Activated CD4-positive, alpha-beta T cell treated with anti-CD3 and anti-CD28 coated beads, Interleukin-2, amount 10 ng/mL, durations not matched to agents 24 days and 14 days (primary cell): ENCODE results near the gene CREB5. TPM values are rescaled to one million over a fixed set of nuclear protein-coding genes. Genes with fewer than 3 reads are reported as not detected.

Experiments
- DNase-seq: peaks from one replicate; pipeline ENCODE4 v3.0.0; 2022
- H3K27ac Mint-ChIP-seq: one replicate; pipeline ENCODE4 v1.8.0; 2022; ENCODE audit warnings: mild to moderate bottlenecking, mixed read lengths
- H3K27me3 Mint-ChIP-seq: one replicate; pipeline ENCODE4 v1.8.0; 2022; ENCODE audit warnings: mixed read lengths
- H3K36me3 Mint-ChIP-seq: one replicate; pipeline ENCODE4 v1.8.0; 2022; ENCODE audit warnings: low read depth, mild to moderate bottlenecking, mixed read lengths
- H3K4me1 Mint-ChIP-seq: one replicate; pipeline ENCODE4 v1.8.0; 2021; ENCODE audit warnings: mixed read lengths
- H3K4me3 Mint-ChIP-seq: one replicate; pipeline ENCODE4 v1.8.0; 2022; ENCODE audit warnings: mild to moderate bottlenecking, moderate library complexity, mixed read lengths
- H3K9me3 Mint-ChIP-seq: one replicate; pipeline ENCODE4 v1.8.0; 2021; ENCODE audit warnings: mixed read lengths
- intact Hi-C: fragments of 100-400 bp; cut with micrococcal nuclease; formaldehyde crosslinking; loops from one replicate; pipeline ENCODE4 v1.15.1; 2023
- total RNA-seq: library from RNA; stranded (reverse); gene quantifications from 2 replicates; pipeline ENCODE4 v1.2.3, GENCODE V29; 2022

The CREB5 gene
- total RNA-seq, 1 donor from 2014 or later = not detected

DNA sequence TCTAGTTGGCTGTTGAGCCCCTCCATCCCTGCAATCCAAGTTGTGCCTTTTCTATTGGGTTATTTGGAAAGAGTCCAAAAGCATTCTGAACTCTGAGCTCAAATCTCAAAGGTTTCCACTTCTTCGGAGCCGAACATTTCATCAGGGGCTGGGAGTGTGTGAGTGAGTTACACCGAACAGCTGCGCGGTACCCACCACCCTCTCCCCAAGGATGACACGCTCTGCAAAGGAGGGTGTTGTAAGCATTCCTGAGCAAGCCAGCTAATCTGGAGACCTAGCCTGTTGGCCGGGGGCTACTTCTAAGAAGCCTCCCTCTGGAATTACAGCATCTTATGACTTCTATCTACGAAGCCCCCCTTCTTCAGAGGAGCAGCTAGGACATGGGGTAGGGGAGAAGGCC lies 270.5 kb downstream of the CREB5 start:
- Mint-ChIP-seq H3K27ac (no peak overlapping the region), H3K4me1 (no peaks in the 10 kb centered on the region), H3K4me3 (no peak overlapping the region), H3K9me3 (no peaks in the 10 kb centered on the region), H3K36me3 (no peaks in the 10 kb centered on the region), H3K27me3 (peaks cover 5% of the 10 kb centered on the region)
- intact Hi-C loops = no loop called here
- DNase-seq = no peak

DNA sequence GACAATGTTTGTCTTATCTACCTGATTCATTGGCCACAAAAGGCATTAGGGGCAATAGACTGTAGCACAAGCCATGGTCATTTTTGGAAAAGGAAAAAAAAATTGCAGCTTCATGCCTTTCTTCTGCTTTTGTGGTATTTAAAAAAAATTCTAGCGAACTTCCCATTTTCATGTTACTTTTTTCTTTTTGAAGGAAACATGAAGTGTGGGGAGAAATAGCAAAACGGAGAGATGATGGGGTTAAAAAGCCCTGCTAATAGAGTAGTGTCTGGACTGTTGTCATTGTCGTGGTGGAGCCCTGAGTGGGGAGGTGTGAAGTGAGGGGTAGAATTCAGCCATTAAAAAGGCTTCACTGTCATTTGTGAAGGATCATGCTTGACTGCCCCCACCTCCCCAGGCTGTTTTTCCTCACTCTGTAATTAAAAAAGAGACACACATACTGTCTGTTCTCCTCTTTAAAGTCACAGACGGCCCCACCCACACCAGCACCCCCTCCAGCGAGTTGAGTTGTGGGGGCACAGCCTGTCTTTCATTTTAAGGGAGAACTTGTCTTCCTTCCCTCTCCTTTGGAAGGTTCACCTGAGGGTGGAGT lies 272.4 kb downstream of the CREB5 start:
- Mint-ChIP-seq H3K9me3 (no peaks in the 10 kb centered on the region), H3K4me1 (no peaks in the 10 kb centered on the region), H3K36me3 (no peaks in the 10 kb centered on the region), H3K4me3 (no peak overlapping the region), H3K27me3 (peaks cover 6% of the 10 kb centered on the region), H3K27ac (no peak overlapping the region)
- intact Hi-C loops = no loop called here
- no peak for DNase-seq

DNA sequence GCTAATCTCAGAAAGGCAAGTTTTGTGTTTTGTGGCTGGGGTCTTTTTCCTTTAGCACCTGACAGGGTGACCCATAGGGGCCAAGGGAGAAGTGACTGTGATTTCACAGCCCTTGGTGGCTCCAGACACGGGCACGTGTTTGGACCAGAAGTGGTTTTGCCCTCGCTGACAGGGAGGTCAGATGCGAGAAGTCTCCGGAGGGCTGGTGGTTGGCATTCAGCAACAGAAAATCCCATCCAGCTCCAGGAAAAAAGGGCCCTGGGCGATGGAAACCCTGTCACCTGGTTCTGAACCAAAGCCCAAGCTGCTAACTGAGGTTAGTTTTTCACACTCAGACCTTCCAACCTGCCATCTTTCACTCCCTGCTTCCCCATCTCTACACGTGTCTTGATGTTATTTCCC lies 272.9 kb downstream of the CREB5 start:
- Mint-ChIP-seq H3K9me3 (no peaks in the 10 kb centered on the region), H3K36me3 (no peaks in the 10 kb centered on the region), H3K4me1 (no peaks in the 10 kb centered on the region), H3K4me3 (no peak overlapping the region), H3K27ac (no peak overlapping the region), H3K27me3 (peaks cover 6% of the 10 kb centered on the region)
- intact Hi-C loops = no loop called here
- DNase-seq = no peak

DNA sequence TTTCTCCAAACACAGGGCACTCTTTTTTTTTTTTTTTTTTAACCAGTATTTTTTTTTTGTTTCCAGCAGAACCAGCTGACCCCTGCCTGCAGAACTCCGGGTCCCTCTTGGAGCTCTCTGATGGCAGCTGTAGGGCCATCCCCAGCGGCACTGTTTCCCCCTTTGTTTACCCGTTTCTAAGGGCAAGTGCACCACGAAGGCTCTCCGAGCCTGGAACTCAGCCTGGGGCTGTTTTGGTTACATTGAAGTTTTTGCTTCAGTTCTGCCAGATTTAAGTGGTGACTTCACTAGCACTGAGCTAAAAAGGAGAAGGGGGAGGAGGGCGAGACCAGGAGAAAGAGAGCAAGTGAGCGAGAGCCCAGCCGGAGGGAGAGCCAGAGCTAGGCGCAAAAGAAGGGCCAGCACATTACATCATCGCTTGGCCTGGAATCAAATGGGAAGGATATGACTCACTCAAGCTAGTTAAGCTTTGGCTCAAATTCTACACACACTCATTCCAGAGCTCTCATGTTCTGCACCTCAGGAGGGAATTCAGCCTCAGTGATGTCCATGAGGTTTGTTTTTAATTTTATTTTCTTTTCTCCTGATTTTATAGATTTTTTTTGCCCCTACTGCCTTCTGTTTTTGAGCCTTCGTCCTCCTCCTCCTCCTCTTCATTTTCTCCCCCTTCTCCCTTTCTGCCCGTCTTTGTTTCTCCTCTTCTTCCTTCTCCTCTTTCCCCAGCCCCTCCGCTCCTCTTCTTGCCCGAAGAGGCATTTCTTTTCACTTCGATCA lies 273.5 kb downstream of the CREB5 start:
- DNase-seq = no peak
- peaks cover 6% of the 10 kb centered on the region for H3K27me3 Mint-ChIP-seq
- no peaks in the 10 kb centered on the region for H3K36me3 Mint-ChIP-seq
- H3K4me1 Mint-ChIP-seq = no peaks in the 10 kb centered on the region
- intact Hi-C loops = no loop called here
- H3K9me3 Mint-ChIP-seq = no peaks in the 10 kb centered on the region
- H3K27ac Mint-ChIP-seq = no peak overlapping the region
- H3K4me3 Mint-ChIP-seq = no peak overlapping the region

DNA sequence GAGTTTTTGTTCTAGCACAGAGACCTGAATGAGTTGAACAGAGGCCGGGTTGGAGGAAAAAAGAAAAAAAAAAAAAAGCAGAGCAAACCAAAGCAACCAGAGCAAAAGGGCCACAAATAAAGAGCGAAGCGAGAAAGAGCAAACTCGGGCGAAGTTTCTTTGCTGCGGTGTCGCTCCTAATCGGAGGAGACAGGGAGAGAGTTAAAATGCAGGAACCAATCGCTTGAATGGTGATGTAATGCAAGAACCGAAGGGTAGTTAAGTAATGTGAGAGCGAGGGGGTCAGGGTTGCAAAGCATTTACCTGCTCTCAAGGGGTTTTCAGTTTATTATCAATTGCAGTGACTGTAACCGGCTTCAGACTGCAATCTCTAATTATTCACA lies 274.1 kb downstream of the CREB5 start:
- no peak overlapping the region for H3K27ac Mint-ChIP-seq
- H3K4me1 Mint-ChIP-seq = no peaks in the 10 kb centered on the region
- no peak overlapping the region for H3K4me3 Mint-ChIP-seq
- H3K9me3 Mint-ChIP-seq = no peaks in the 10 kb centered on the region
- H3K36me3 Mint-ChIP-seq = no peaks in the 10 kb centered on the region
- intact Hi-C loops = no loop called here
- no peak for DNase-seq
- peaks cover 6% of the 10 kb centered on the region for H3K27me3 Mint-ChIP-seq

DNA sequence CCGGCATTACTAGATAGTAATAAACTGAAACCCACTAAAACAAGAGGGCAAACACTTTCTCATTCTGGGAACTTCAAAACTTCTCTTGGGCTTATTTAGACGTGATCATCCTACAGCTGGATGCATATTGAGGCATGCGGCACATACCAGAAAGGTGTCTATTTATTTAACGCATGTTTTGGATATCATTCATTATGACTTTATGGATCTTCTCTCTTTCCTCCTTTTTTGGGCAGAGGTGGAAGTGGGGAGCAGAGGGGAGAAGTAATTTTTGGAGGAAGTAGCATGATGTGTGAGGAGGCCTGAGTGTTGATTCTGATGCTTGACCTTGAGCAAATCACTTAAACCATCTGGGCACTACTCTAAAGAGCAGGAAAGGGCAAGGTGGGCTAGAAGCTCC lies 275.2 kb downstream of the CREB5 start:
- Mint-ChIP-seq H3K27ac (no peak overlapping the region), H3K4me1 (no peaks in the 10 kb centered on the region), H3K9me3 (no peaks in the 10 kb centered on the region), H3K36me3 (no peaks in the 10 kb centered on the region), H3K4me3 (no peak overlapping the region), H3K27me3 (peaks cover 6% of the 10 kb centered on the region)
- DNase-seq = no peak
- intact Hi-C loops = no loop called here

DNA sequence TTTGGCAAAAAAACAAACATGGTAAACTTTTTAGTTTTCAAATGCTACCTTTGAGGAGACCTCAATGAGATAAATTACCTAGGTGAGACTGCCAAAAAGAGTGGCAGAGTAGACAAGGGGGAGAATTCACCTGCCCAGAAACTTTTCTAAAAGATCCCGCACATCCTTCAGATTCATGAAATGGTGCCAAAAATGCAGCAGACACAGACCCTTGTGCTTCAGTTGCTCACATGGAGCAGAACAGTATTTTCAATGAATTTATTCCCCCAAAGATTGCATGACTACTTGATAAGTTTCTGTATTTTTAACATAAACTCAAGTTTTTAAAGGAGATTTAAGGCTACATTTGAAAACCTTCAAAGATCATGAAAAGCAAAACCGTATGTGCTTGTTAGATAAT lies 275.9 kb downstream of the CREB5 start:
- DNase-seq = no peak
- no peaks in the 10 kb centered on the region for H3K4me1 Mint-ChIP-seq
- no peak overlapping the region for H3K27ac Mint-ChIP-seq
- H3K27me3 Mint-ChIP-seq = peaks cover 4% of the 10 kb centered on the region
- H3K9me3 Mint-ChIP-seq = no peaks in the 10 kb centered on the region
- H3K36me3 Mint-ChIP-seq = no peaks in the 10 kb centered on the region
- intact Hi-C loops = no loop called here
- H3K4me3 Mint-ChIP-seq = no peak overlapping the region

DNA sequence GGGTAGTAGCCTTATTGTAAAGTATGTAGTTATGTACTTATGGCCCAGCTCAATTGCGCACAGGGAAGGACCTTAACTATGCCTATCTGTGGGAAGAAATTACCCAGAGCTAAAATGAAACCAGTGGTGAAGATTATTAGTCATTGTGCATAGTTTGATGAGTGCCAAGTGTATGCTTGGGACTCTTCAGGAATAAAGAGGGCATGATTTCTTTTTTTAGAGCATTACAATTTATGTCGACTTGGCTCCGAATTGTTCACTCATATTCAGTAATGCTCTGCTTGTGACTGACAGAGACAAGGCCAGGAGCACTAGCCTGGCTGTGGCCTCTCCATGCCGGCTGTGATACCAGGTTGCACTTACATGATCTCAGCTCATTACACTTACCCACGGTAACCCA lies 276.3 kb downstream of the CREB5 start:
- Mint-ChIP-seq H3K27me3 (peaks cover 2% of the 10 kb centered on the region), H3K36me3 (no peaks in the 10 kb centered on the region), H3K4me1 (no peaks in the 10 kb centered on the region), H3K4me3 (no peak overlapping the region), H3K27ac (no peak overlapping the region), H3K9me3 (no peaks in the 10 kb centered on the region)
- DNase-seq = no peak
- intact Hi-C loops = no loop called here

DNA sequence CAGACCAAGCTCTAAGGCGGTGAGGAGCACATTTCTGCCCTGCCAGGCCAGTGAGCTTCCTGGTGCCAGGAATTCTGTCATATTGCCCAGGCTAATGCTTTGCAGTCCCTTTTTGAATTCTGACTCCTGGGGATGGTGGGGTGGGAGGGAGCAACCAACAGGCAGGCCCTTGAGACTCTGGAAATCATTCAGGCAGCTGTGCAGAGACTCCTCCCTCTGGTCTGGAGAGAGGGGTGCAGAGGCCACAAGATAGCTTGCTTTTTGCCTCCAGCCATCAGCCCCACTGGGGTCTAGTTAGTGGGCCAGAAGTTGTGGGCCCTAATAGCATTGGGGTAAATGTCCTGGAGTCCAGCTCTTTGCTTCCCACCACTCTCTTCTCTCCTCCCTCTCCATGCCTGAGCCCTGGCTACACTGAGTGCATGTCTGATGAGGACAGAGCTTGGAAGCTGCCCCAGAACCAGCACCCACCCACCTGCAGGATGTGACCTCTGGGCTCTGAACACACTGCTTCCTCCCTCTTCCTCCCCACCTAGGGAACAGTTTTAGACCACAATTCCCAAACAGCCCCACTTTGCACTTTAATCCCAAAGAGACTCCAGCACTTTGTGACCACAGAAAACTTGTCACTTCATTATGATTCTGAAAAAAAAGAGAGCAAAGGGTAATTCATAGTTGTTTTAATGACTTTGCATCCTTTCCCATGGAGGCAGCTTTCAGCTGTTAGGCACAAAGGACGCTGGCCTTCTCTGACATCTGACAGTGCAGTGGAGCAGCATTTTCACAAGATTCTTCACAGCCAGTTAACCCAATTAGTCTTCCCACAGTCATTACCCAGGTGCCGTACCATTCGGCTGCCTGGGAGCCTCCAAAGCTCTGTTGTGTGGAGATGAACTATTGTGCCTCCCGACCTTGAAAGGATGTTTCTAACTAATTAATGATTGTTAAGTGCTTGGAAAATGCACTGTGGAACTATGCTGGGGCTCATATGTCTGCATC lies 283.3 kb downstream of the CREB5 start:
- no peaks in the 10 kb centered on the region for H3K9me3 Mint-ChIP-seq
- H3K27ac Mint-ChIP-seq = no peak overlapping the region
- intact Hi-C loops = no loop called here
- H3K4me1 Mint-ChIP-seq = no peaks in the 10 kb centered on the region
- no peaks in the 10 kb centered on the region for H3K36me3 Mint-ChIP-seq
- H3K4me3 Mint-ChIP-seq = no peak overlapping the region
- H3K27me3 Mint-ChIP-seq = no peaks in the 10 kb centered on the region
- no peak for DNase-seq

DNA sequence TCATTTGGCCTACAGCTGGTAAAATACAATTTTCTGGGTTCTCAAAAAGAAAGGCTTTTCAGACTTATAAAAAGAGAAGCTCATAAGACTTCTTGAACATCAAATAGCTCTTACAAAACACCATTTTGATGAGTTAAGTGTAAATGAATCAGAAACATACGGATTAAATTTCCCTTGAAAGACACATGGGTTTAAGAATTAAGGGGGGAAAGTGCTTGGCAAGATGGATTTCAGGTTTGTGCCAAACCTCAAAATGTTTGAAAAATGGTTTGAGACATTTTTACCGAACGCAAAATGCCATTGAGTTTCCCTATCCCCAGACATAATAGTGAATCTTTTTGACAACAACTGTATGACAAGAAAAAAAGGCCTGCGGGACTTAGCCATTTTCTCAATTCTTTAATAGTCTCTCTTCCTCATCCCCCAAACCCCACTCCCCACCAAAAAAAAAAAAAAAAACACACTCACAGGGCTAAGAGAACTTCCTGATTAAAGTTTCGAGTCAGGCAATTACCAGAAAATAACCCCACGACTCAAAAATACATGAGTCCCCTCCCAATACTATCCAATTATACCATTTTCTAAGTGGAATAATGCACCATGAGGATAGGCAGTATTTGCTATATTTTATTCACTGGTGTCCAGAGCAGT lies 285.7 kb downstream of the CREB5 start:
- intact Hi-C loops = no loop called here
- H3K4me3 Mint-ChIP-seq = no peak overlapping the region
- H3K27me3 Mint-ChIP-seq = no peaks in the 10 kb centered on the region
- H3K27ac Mint-ChIP-seq = no peak overlapping the region
- no peak for DNase-seq
- no peaks in the 10 kb centered on the region for H3K4me1 Mint-ChIP-seq
- H3K36me3 Mint-ChIP-seq = no peaks in the 10 kb centered on the region
- H3K9me3 Mint-ChIP-seq = no peaks in the 10 kb centered on the region

DNA sequence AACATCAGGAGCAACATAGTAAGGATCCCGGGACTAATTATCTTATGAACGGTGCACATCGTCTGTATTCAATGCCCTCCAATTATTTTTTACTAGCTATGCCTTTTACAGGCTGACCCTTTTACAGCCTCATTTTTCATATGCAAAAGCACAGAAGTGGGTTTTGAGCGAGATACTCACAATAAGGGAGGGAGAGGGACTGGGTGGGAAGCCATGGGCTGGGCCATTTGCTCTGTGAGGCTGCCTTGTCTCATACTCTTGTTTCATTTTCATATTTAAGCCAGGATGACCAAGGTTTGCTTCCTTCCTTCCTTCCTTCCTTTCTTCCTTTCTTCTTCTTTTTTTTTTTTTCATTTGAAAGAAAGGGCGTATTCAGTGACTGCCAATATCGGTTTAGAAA lies 286.5 kb downstream of the CREB5 start:
- intact Hi-C loops = no loop called here
- H3K36me3 Mint-ChIP-seq = no peaks in the 10 kb centered on the region

DNA sequence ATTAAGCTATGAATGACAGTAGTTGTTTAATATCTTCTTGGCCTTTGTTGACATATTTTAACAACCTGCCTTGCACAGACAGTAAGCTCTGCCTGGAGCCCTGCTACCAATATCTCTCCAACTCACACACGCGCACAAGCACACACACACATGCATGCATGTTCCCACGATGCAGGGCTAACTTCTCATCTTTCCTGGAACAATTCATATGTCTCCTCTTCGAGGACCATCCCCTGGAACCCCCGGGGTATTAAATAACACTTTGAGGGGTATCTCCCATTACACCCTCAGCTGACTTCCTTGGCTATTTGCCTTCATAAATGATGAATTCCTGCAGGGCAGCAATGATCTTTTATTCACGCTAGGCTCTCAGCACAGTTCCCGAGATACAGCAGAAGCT lies 287.8 kb downstream of the CREB5 start:
- H3K27me3 Mint-ChIP-seq = no peaks in the 10 kb centered on the region
- intact Hi-C loops = no loop called here
- H3K27ac Mint-ChIP-seq = no peak overlapping the region
- H3K4me3 Mint-ChIP-seq = no peak overlapping the region
- no peak for DNase-seq
- no peaks in the 10 kb centered on the region for H3K4me1 Mint-ChIP-seq
- no peaks in the 10 kb centered on the region for H3K36me3 Mint-ChIP-seq
- no peaks in the 10 kb centered on the region for H3K9me3 Mint-ChIP-seq

More for the DNA sequence above, 286.5 kb downstream of the CREB5 start:
- Mint-ChIP-seq H3K27ac (no peak overlapping the region), H3K9me3 (no peaks in the 10 kb centered on the region), H3K4me1 (no peaks in the 10 kb centered on the region), H3K27me3 (no peaks in the 10 kb centered on the region), H3K4me3 (no peak overlapping the region)
- no peak for DNase-seq

DNA sequence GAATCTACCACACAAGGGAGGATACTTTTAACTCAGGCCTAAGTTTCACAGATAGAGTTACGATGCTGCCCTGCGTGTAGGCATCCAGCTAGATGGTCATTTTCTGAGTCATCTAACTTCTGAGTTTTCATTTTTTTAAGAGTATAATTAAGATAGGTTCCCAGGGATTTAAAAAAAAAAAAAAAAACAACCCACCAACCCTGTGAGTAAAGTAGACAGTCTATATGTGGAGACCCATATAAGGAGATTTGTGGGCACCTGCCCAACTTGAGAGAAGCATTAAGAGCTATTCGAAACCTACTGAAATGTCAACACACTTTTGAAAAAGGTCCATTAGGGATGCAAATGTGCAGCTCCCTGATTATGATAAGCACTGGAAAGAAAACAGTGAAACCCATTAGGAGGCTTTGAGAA lies 288.5 kb downstream of the CREB5 start:
- intact Hi-C loops = no loop called here
- Mint-ChIP-seq H3K4me1 (no peaks in the 10 kb centered on the region), H3K27ac (no peak overlapping the region), H3K27me3 (no peaks in the 10 kb centered on the region), H3K9me3 (no peaks in the 10 kb centered on the region), H3K36me3 (no peaks in the 10 kb centered on the region), H3K4me3 (no peak overlapping the region)
- DNase-seq = no peak

DNA sequence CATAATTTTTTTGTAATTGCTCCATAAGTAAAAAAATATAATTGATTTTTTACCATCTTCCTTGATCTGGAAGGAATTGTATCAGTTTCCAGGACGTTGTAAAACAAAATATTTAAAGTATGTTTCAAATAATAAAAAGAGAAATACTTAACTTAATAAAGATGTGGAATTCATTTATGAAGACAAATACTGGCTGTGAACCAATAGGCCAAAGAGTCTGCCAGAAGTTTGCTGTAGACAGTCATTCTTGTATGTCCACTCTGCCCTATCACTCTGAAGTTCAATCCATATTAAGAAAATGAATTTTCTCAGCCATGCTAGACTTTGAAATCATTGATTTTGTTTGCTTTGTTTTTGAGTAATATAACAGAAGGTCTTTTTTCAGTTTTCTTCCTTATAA lies 289.4 kb downstream of the CREB5 start:
- H3K4me1 Mint-ChIP-seq = no peaks in the 10 kb centered on the region
- no peaks in the 10 kb centered on the region for H3K9me3 Mint-ChIP-seq
- no peak overlapping the region for H3K27ac Mint-ChIP-seq
- H3K4me3 Mint-ChIP-seq = no peak overlapping the region
- H3K27me3 Mint-ChIP-seq = no peaks in the 10 kb centered on the region
- no peaks in the 10 kb centered on the region for H3K36me3 Mint-ChIP-seq
- no peak for DNase-seq
- intact Hi-C loops = no loop called here
